ENCODE data around the gene AMPD2. TPM values are rescaled to one million over a fixed set of nuclear protein-coding genes. Genes with fewer than 3 reads are reported as not detected.
A peak's percentile ranks its signal among the peaks of the same experiment; 100 is the strongest.

The AMPD2 gene
- polyA plus RNA-seq, 1 donor = 27.6 TPM

- no peak for DNase-seq
Observed at GRCh38 chr1:109630898-109631512, 11.4 kb downstream of the AMPD2 start.

- DNase-seq = no peak
Observed at GRCh38 chr1:109631513-109632505, 12.2 kb downstream of the AMPD2 start.

- peak; percentile 73 for DNase-seq
Observed at GRCh38 chr1:109632671-109633346, 13.2 kb downstream of the AMPD2 start.

- DNase-seq = no peak
Observed at GRCh38 chr1:109634292-109634691, 14.7 kb downstream of the AMPD2 start.

GRCh38 chr1:109634771-109635750, 15.4 kb downstream of the AMPD2 start:
- DNase-seq = no peak

- DNase-seq = no peak
Observed at GRCh38 chr1:109635862-109636200, 16.2 kb downstream of the AMPD2 start.

- DNase-seq = no peak
Observed at GRCh38 chr1:109636201-109636952, 16.7 kb downstream of the AMPD2 start.

GRCh38 chr1:109637446-109637845, 17.8 kb downstream of the AMPD2 start:
- no peak for DNase-seq

GRCh38 chr1:109639063-109639840, 19.6 kb downstream of the AMPD2 start:
- DNase-seq = no peak

- no peak for DNase-seq
Observed at GRCh38 chr1:109639841-109640184, 20.2 kb downstream of the AMPD2 start.

GRCh38 chr1:109640285-109640865, 20.7 kb downstream of the AMPD2 start:
- no peak for DNase-seq

- DNase-seq = no peak
Observed at GRCh38 chr1:109641078-109641740, 21.6 kb downstream of the AMPD2 start.

GRCh38 chr1:109641861-109642260, 22.2 kb downstream of the AMPD2 start:
- no peak for DNase-seq

- DNase-seq = no peak
Observed at GRCh38 chr1:109642626-109643025, 23.0 kb downstream of the AMPD2 start.

- DNase-seq = peak; percentile 67
Observed at GRCh38 chr1:109643385-109644230, 24.0 kb downstream of the AMPD2 start.

GRCh38 chr1:109644670-109645069, 25.0 kb downstream of the AMPD2 start:
- no peak for DNase-seq

GRCh38 chr1:109649491-109649914, 29.9 kb downstream of the AMPD2 start:
- DNase-seq = peak; percentile 61

- DNase-seq = no peak
Observed at GRCh38 chr1:109650609-109651008, 31.0 kb downstream of the AMPD2 start.

- no peak for DNase-seq
Observed at GRCh38 chr1:109652402-109652801, 32.8 kb downstream of the AMPD2 start.

Measured in hindlimb muscle (tissue), 1 donor.